ENCODE measurements around the gene KDM6B. TPM values are rescaled to one million over a fixed set of nuclear protein-coding genes. Genes with fewer than 3 reads are reported as not detected.

The KDM6B gene
- total RNA-seq, 1 donor from 2014 or later, result 2.9 TPM

DNA sequence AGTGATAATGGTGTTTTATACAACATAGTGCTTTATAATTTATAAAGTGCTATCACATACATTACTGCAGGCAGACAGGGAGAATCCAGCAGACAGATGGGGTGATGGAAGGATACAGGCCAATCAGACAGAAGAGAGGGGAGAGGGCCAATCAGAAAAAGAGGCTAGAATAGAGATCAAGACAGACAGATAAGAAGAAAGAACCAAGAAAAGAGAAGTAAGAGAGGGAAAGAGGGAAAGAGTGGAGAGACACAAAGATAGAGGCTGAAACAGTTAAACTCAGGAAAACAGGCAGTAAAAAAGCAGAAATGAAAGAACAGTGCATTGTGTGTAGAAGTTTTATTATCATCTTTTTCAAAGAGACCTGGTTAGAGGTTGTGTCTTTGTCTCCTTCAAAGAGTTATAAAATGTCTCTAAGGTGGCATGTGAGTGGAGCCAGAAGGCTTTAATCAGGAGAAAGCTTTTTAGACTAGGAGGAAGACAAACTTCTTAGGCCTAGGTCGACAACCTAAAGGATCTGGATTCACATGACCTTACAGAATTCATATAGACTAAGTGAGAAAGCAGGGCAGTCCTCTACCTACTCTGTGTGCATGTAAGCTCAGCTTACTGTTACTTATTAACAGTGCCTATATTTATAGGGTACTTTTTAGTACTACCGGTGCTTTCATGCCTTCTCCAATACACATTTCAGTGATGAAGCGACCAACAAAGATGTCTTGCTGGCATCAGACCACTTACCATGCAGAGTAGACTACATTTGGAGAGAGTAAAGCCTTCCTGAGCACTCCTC, 46.3 kb downstream of the KDM6B start:
- FAIRE-seq (no peak), DNase-seq (ENCODE audit: low read depth) (no peak)
- peaks cover 1% of the 10 kb centered on the region for H3K36me3 ChIP-seq (ENCODE audit: control insufficient read depth, insufficient read depth, low read length)

GRCh38 chr17:7881276-7882054, 47.4 kb downstream of the KDM6B start:
- Histone ChIP-seq H3K27me3 (ENCODE audit: control insufficient read depth, insufficient read depth, low read length) (no peaks in the 10 kb centered on the region), H3K36me3 (ENCODE audit: control insufficient read depth, insufficient read depth, low read length) (peaks cover 1% of the 10 kb centered on the region), H3K4me3 (ENCODE audit: low read depth, low read length) (no peak overlapping the region)
- DNase-seq (ENCODE audit: low read depth) (no peak), FAIRE-seq (no peak)
- TF ChIP-seq CTCF (IDR thresholded peaks at IDR 0.05; ENCODE audit: insufficient read depth, low read length, severe bottlenecking), result no peak

More for the DNA sequence above, 46.3 kb downstream of the KDM6B start:
- Histone ChIP-seq H3K27me3 (ENCODE audit: control insufficient read depth, insufficient read depth, low read length) (no peaks in the 10 kb centered on the region), H3K4me3 (ENCODE audit: low read depth, low read length) (no peak overlapping the region)
- no peak for TF ChIP-seq CTCF (IDR thresholded peaks at IDR 0.05; ENCODE audit: insufficient read depth, low read length, severe bottlenecking)

DNA sequence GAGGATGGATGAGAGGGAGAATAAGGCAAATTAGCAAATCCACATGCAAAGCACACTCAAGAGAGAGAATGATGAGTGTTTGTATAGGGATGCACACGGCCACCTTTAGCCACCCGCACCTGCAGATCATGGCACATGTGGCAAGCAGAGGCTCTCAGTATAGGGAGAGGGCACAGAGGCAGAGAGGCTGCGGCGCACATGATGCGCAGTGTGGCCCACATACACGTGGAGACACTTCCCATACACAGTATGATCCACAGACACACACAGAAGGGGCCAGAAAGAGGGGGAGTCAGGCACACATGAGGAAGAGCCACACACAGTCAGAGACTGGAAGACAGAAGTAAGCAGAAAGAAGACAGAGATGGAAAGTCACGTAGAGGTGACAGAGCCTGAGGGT, 48.1 kb downstream of the KDM6B start:
- peaks cover 1% of the 10 kb centered on the region for H3K36me3 ChIP-seq (ENCODE audit: control insufficient read depth, insufficient read depth, low read length)
- TF ChIP-seq CTCF (IDR thresholded peaks at IDR 0.05; ENCODE audit: insufficient read depth, low read length, severe bottlenecking), result no peak
- H3K4me3 ChIP-seq (ENCODE audit: low read depth, low read length), result no peak overlapping the region
- no peaks in the 10 kb centered on the region for H3K27me3 ChIP-seq (ENCODE audit: control insufficient read depth, insufficient read depth, low read length)
- FAIRE-seq, result no peak
- no peak for DNase-seq (ENCODE audit: low read depth)

- FAIRE-seq, result no peak
- Histone ChIP-seq H3K27me3 (ENCODE audit: control insufficient read depth, insufficient read depth, low read length) (no peaks in the 10 kb centered on the region), H3K4me3 (ENCODE audit: low read depth, low read length) (no peak overlapping the region), H3K36me3 (ENCODE audit: control insufficient read depth, insufficient read depth, low read length) (peaks cover 1% of the 10 kb centered on the region)
- DNase-seq (ENCODE audit: low read depth), result no peak
- TF ChIP-seq CTCF (IDR thresholded peaks at IDR 0.05; ENCODE audit: insufficient read depth, low read length, severe bottlenecking), result no peak
These were observed 48.6 kb downstream of the KDM6B start for GRCh38 chr17:7882629-7883028.

Other genes starting within 250 kb of the KDM6B start
- 23.4 and 41.7 TPM in 2 replicates for gene SOX15, start 244.1 kb upstream of the KDM6B start, total RNA-seq
- 42.1 and 43.2 TPM in 2 replicates for gene FXR2, start 219.3 kb upstream of the KDM6B start, total RNA-seq
- 23.9 and 38.7 TPM in 2 replicates for gene SAT2, start 206.4 kb upstream of the KDM6B start, total RNA-seq
- gene SHBG, start 204.1 kb upstream of the KDM6B start, total RNA-seq, result 0.38 TPM in 1 of 2 replicates, not detected in the other
- gene ATP1B2, start 183.3 kb upstream of the KDM6B start, total RNA-seq, result not detected in 2 replicates
- gene TP53, start 146.7 kb upstream of the KDM6B start, total RNA-seq, result 9.2 and 15.1 TPM in 2 replicates
- gene WRAP53, start 145.7 kb upstream of the KDM6B start, total RNA-seq, result 3.5 and 4.2 TPM in 2 replicates
- gene EFNB3, start 129.0 kb upstream of the KDM6B start, total RNA-seq, result under 0.01 TPM in 2 replicates
- gene DNAH2, start 116.5 kb upstream of the KDM6B start, total RNA-seq, result under 0.01 and 0.26 TPM in 2 replicates
- gene TMEM88, start 20.8 kb downstream of the KDM6B start, total RNA-seq, result 0.64 TPM in 1 of 2 replicates, not detected in the other
- gene NAA38, start 23.3 kb downstream of the KDM6B start, total RNA-seq, result 36.6 and 47.5 TPM in 2 replicates
- gene CYB5D1, start 23.8 kb downstream of the KDM6B start, total RNA-seq, result 6.5 and 9.0 TPM in 2 replicates
- gene CHD3, start 54.6 kb downstream of the KDM6B start, total RNA-seq, result 41.3 and 98.2 TPM in 2 replicates
- 7.8 and 8.2 TPM in 2 replicates for gene RNF227, start 82.1 kb downstream of the KDM6B start, total RNA-seq
- gene KCNAB3, start 95.6 kb downstream of the KDM6B start, total RNA-seq, result 0.79 and 0.90 TPM in 2 replicates
- gene TRAPPC1, start 97.7 kb downstream of the KDM6B start, total RNA-seq, result 16.8 and 27.9 TPM in 2 replicates
- gene CNTROB, start 98.0 kb downstream of the KDM6B start, total RNA-seq, result 8.2 and 12.2 TPM in 2 replicates
- 0.13 TPM in 1 of 2 replicates, not detected in the other for gene GUCY2D, start 168.4 kb downstream of the KDM6B start, total RNA-seq
- 5.8 and 20.6 TPM in 2 replicates for gene ALOX15B, start 204.8 kb downstream of the KDM6B start, total RNA-seq